Small intestine (tissue), 7 donors: ENCODE results near the gene COPE. TPM values are rescaled to one million over a fixed set of nuclear protein-coding genes. Genes with fewer than 3 reads are reported as not detected.

ENCODE experiments used
- DNase-seq, 2 donors: peaks; one replicate each; pipeline versions ENCODE4 v3.0.0 to v3.0.0-alpha.2; 2013
- FAIRE-seq: peaks from 2 replicates; lab custom pipeline; 2012; peaks lifted over from hg19 to GRCh38; lab: Jason Lieb, UNC
- H3K27ac ChIP-seq, 3 donors: one replicate each; pipeline ENCODE4 v1.5.1; 2013; ENCODE audit warnings: low read length in 2 of 3, mild to moderate bottlenecking in 2 of 3, control low read depth in 1 of 3, inconsistent platforms in 1 of 3, low read depth in 1 of 3, moderate library complexity in 1 of 3
- H3K27me3 ChIP-seq, 3 donors: one replicate each; pipeline ENCODE4 v1.6.1; 2013; ENCODE audit warnings: low read length in 3 of 3, inconsistent platforms in 1 of 3; ENCODE audit not compliant: control insufficient read depth in 3 of 3, insufficient read depth in 3 of 3
- H3K36me3 ChIP-seq, 3 donors: one replicate each; pipeline ENCODE4 v1.6.1; 2013; ENCODE audit warnings: low read length in 3 of 3, inconsistent platforms in 1 of 3, low read depth in 1 of 3, mild to moderate bottlenecking in 1 of 3, moderate library complexity in 1 of 3; ENCODE audit not compliant: control insufficient read depth in 3 of 3, insufficient read depth in 2 of 3
- H3K4me1 ChIP-seq, 3 donors: one replicate each; pipeline ENCODE4 v1.6.1; 2013; ENCODE audit warnings: low read length in 2 of 3, inconsistent platforms in 1 of 3, low read depth in 1 of 3, mild to moderate bottlenecking in 1 of 3, moderate library complexity in 1 of 3; ENCODE audit not compliant: control insufficient read depth in 3 of 3, insufficient read depth in 2 of 3
- H3K4me3 ChIP-seq, 3 donors: one replicate each; pipeline ENCODE4 v1.5.1; 2013; ENCODE audit warnings: low read length in 3 of 3, control low read depth in 1 of 3, inconsistent platforms in 1 of 3, low read depth in 1 of 3, mild to moderate bottlenecking in 1 of 3, moderate library complexity in 1 of 3
- H3K9me3 ChIP-seq, 2 donors: one replicate each; pipeline ENCODE4 v1.6.1; 2013; ENCODE audit warnings: low read depth in 1 of 2, low read length in 1 of 2; ENCODE audit not compliant: control insufficient read depth in 2 of 2, insufficient read depth in 1 of 2
- WGBS, 3 donors: extraction: QIAGEN DNeasy Blood & Tissue Kit; methylation state at CpG; one replicate each; pipeline ENCODE4 v1.1.7; 2013; 5-methylcytosine and 5-hydroxymethylcytosine counted together
- polyA plus RNA-seq, 4 donors: library from polyadenylated mRNA; stranded (reverse) in 3 of 4; unstranded in 1 of 4; fragments of 200-250 nt in 3 of 4; fragments of 120-200 nt in 1 of 4; gene quantifications; one replicate each; pipeline versions ENCODE4 v1.2.1 to v1.2.3, GENCODE V29; 2013
- donor health status: healthy with polysubstance abuse.
- donor health status: control.
- donor health status: control.
- donor health status: Bipolar disorder and iron deficiency.
- donor health status: healthy.

COPE gene
- polyA plus RNA-seq, 4 donors = 139 to 350 (median 270) TPM

DNA sequence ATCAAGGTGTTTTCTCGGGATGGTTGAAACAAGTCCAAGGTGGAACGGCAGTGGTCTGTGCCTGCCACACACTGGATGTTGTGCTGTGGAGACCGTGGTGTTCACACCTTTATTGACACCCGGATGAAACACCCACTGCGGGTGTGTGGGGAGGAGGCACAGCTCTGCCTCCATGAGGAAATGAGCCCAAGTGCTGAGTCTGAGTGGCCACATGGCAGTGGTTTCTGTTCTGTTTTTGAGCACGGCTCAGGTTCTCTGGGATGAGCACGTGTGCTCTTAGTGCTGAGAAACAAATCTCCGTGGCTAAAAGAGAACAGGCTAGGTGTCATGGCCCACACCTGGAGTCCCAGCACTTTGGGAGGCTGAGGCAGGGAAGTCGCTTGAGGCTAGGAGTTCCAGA is 58.0 kb downstream of the COPE start:
- no peaks in the 10 kb centered on the region for H3K27me3 ChIP-seq
- no peaks in the 10 kb centered on the region for H3K9me3 ChIP-seq
- H3K4me1 ChIP-seq = no peaks in the 10 kb centered on the region
- WGBS, 3 donors = 76 to 83% (median 82%) methylated on average over 9 of the region's 9 CpGs
- H3K27ac ChIP-seq = no peak overlapping the region
- FAIRE-seq (no peak), DNase-seq (no peak)
- peaks cover 34 to 100% (median 52%) of the 10 kb centered on the region in 3 donors for H3K36me3 ChIP-seq
- no peak overlapping the region for H3K4me3 ChIP-seq

- Histone ChIP-seq H3K4me3 (no peak overlapping the region), H3K4me1 (no peaks in the 10 kb centered on the region), H3K27ac (no peak overlapping the region), H3K27me3 (no peaks in the 10 kb centered on the region), H3K9me3 (no peaks in the 10 kb centered on the region), H3K36me3 (peaks cover 34 to 100% (median 56%) of the 10 kb centered on the region in 3 donors)
- no peak for FAIRE-seq
- WGBS, 3 donors = 88 to 92% (median 89%) methylated on average over 17 of the region's 17 CpGs
- DNase-seq = no peak
Observed at GRCh38 chr19:18860725-18861124, 58.5 kb downstream of the COPE start.

GRCh38 chr19:18860302-18860700 is 58.9 kb downstream of the COPE start:
- no peak overlapping the region for H3K4me3 ChIP-seq
- FAIRE-seq (no peak), DNase-seq (no peak)
- no peaks in the 10 kb centered on the region for H3K9me3 ChIP-seq
- no peaks in the 10 kb centered on the region for H3K27me3 ChIP-seq
- 81 to 83% (median 81%) methylated on average over 9 to 11 of the region's 11 CpGs for WGBS, 3 donors
- H3K4me1 ChIP-seq = no peaks in the 10 kb centered on the region
- no peak overlapping the region for H3K27ac ChIP-seq
- H3K36me3 ChIP-seq = peaks cover 35 to 100% (median 56%) of the 10 kb centered on the region in 3 donors

GRCh38 chr19:18859676-18860301 is 59.4 kb downstream of the COPE start:
- no peaks in the 10 kb centered on the region for H3K9me3 ChIP-seq
- 85 to 94% (median 94%) methylated on average over 12 of the region's 12 CpGs for WGBS, 3 donors
- DNase-seq (no peak), FAIRE-seq (no peak)
- peaks cover 40 to 100% (median 54%) of the 10 kb centered on the region in 3 donors for H3K36me3 ChIP-seq
- H3K27me3 ChIP-seq = no peaks in the 10 kb centered on the region
- H3K4me1 ChIP-seq = no peaks in the 10 kb centered on the region
- H3K4me3 ChIP-seq = no peak overlapping the region
- no peak overlapping the region for H3K27ac ChIP-seq

- Histone ChIP-seq H3K36me3 (peaks cover 41 to 100% (median 54%) of the 10 kb centered on the region in 3 donors), H3K4me3 (no peak overlapping the region), H3K27ac (no peak overlapping the region), H3K27me3 (no peaks in the 10 kb centered on the region), H3K9me3 (no peaks in the 10 kb centered on the region), H3K4me1 (no peaks in the 10 kb centered on the region)
- DNase-seq (no peak), FAIRE-seq (no peak)
- 91 to 95% (median 92%) methylated on average over 21 of the region's 21 CpGs for WGBS, 3 donors
Observed at GRCh38 chr19:18858906-18859646, 60.1 kb downstream of the COPE start.

DNA sequence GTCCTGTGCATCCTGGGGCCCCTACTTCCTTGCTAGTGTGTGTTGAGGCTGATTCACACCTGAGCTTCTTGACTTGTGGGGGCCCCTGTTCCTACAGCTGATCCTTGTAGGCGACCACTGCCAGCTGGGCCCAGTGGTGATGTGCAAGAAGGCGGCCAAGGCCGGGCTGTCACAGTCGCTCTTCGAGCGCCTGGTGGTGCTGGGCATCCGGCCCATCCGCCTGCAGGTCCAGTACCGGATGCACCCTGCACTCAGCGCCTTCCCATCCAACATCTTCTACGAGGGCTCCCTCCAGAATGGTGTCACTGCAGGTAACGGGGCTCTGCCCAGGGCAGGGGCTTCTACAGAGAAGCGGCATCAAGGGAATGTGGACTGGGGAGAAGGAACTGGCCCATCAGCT is 62.0 kb downstream of the COPE start:
- FAIRE-seq (no peak), DNase-seq (no peak)
- H3K27ac ChIP-seq = no peak overlapping the region
- no peaks in the 10 kb centered on the region for H3K27me3 ChIP-seq
- H3K4me3 ChIP-seq = no peak overlapping the region
- H3K9me3 ChIP-seq = no peaks in the 10 kb centered on the region
- WGBS, 3 donors = 94 to 95% (median 94%) methylated on average over 13 of the region's 13 CpGs
- peaks cover 48 to 100% (median 51%) of the 10 kb centered on the region in 3 donors for H3K36me3 ChIP-seq
- H3K4me1 ChIP-seq = no peaks in the 10 kb centered on the region

GRCh38 chr19:18856385-18857126 is 62.6 kb downstream of the COPE start:
- Histone ChIP-seq H3K4me1 (no peaks in the 10 kb centered on the region), H3K36me3 (peaks cover 48 to 100% (median 49%) of the 10 kb centered on the region in 3 donors), H3K4me3 (no peak overlapping the region), H3K27ac (no peak overlapping the region), H3K9me3 (no peaks in the 10 kb centered on the region), H3K27me3 (no peaks in the 10 kb centered on the region)
- no peak for DNase-seq
- 86 to 90% (median 88%) methylated on average over 22 of the region's 22 CpGs for WGBS, 3 donors
- no peak for FAIRE-seq

DNA sequence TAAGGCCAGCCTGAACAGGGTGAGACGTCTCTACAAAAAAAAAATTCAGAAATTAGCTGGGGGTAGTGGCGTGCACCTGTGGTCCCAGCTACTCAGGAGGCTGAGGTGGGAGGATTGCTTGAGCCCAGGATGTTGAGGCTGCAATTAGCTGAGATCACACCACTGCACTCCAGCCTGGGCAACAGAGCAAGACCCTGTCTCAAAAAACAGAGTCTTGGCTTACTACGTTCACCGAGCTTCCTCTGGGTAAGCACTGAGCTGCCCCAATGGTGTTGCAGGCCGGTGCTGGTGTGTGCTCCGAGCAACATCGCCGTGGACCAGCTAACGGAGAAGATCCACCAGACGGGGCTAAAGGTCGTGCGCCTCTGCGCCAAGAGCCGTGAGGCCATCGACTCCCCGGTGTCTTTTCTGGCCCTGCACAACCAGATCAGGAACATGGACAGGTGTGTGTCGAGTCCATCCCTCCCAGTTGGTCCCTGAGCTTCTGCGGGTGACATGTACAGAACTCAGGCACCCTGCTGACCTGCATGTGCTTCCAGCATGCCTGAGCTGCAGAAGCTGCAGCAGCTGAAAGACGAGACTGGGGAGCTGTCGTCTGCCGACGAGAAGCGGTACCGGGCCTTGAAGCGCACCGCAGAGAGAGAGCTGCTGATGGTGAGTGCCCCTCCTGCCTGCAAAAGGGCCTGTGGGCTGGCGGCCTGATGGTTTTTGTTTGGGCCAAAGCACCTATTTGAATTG is 63.4 kb downstream of the COPE start:
- H3K9me3 ChIP-seq = no peaks in the 10 kb centered on the region
- H3K4me3 ChIP-seq = no peak overlapping the region
- H3K4me1 ChIP-seq = no peaks in the 10 kb centered on the region
- no peak for DNase-seq
- no peak overlapping the region for H3K27ac ChIP-seq
- FAIRE-seq = no peak
- 93 to 94% (median 94%) methylated on average over 27 of the region's 27 CpGs for WGBS, 3 donors
- H3K36me3 ChIP-seq = peaks cover 51 to 100% (median 51%) of the 10 kb centered on the region in 3 donors
- H3K27me3 ChIP-seq = no peaks in the 10 kb centered on the region
